VCaP (cell line): ENCODE data around the gene CALML5.

ENCODE experiments used
- H3K27ac ChIP-seq: fragments of 450-650 bp; 2 replicates; pipeline ENCODE4 v1.5.1; 2017
- CTCF ChIP-seq: fragments of 450-650 bp; conservative IDR thresholded peaks from 2 replicates; pipeline ENCODE4 v1.5.1; 2017; ENCODE audit warnings: mild to moderate bottlenecking, moderate library complexity

CALML5 gene

DNA sequence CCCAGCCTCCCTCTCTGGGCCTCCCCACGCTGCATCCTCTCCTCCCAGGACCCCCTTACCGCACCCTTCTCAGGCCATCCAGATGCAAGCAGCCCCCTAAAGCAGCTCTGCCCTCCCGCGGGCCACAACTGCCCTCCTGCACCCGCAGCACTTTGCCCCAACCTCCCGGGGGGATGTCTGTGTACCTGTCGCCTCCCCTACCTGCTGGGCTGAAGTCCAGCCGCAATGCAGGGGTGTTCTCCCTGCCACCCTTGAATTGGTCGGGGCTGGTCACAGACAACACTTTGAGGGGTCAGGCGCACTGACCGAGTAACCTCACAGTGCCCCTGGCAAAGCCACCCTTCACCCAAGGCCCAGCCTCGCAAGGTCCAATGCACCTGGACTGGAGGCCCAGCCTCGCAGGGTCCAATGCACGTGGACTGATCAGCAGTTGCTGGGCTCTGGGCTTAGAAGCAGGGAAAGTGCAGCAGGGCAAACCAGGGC lies 8.3 kb upstream of the CALML5 start:
- H3K27ac ChIP-seq = peak overlapping the region; percentile 97; the same call in 1 of the 2 replicates
- TF ChIP-seq CTCF = no peak

GRCh38 chr10:5506751-5507648 lies 7.6 kb upstream of the CALML5 start:
- no peak for TF ChIP-seq CTCF
- H3K27ac ChIP-seq = peak overlapping the region; percentile 97

DNA sequence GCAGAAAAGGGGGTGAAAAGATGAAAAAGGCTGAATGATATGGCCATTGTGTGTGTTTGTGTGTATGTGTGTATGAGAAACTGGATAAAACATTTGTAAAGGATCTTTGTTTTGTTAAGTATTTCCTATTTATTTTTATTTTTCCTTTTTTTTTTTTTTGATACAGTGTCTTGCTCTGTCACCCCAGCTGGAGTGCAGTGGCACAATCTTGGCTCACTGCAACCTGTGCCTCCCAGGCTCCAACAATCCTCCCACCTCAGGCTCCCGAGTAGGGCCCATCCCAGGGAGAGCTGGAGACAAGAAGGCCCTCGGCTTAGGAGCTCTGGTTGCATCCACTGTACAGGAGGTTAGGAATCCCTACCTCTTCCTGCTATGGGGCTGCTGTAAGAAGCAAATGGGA lies 6.9 kb upstream of the CALML5 start:
- TF ChIP-seq CTCF = no peak

DNA sequence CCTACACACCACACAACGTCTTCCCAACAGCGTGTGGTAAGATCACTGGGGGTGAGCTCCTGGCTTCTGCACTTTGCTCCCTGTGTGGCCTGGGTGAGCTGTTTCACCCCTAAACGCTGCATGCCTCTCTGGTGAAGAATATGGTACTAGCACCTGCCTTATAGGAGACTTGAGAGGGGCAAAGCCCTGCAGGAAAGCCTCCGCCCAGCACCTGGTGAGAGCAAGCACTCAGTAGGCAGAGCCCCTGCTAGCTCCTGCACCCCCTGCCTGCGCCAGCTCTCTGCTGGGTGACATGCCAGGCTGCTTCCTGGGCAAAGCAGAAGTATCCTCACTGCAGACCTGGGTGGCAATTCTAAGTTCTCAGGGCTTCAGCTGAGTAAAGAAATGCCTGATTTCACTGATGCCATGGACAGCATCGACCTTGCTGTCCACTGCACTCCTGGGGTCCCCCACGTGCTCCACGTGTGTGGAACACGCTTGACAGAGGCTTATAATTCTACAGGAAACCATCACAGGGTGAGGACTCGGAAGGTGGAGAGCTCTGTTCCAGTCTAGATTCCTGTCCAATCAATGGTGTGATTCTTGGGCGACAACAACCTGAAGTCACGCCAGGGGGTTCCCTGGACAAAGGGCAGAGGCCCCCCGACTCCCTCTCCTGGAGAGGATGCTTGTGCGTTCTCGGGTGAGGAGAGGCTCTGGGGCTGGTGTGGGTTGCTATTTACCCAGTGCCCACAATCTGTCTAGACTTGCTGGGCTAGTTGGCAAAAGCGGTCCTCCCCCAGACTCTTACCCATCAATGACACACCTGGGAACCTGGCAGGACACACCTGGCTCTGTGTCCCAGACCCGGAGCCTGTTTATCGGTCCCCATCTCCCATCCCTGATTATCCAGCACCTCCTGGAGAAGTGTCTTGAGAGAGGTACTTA lies 5.0 kb upstream of the CALML5 start:
- TF ChIP-seq CTCF = no peak
- H3K27ac ChIP-seq = peak overlapping the region; percentile 97

More for the DNA sequence above, 6.9 kb upstream of the CALML5 start:
- H3K27ac ChIP-seq = peak overlapping the region; percentile 97

DNA sequence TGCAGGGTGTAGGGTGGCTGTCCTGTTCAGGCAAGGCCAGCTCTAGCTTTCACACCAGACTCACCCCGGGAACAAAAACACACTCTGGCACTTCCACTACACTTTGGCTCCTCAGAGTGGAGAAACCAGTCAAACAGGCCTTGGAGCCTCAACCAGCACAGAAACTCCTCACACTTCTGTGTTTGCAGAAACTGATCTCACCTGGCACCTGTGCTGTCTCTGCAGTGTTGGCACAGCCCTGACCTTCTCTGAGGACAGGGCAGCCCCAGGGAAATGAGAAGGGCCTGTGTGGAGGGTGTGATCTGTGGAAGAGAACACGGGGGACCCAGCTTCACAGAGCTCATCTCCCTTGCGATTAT lies 4.1 kb upstream of the CALML5 start:
- TF ChIP-seq CTCF = no peak
- peak overlapping the region; percentile 97 for H3K27ac ChIP-seq

DNA sequence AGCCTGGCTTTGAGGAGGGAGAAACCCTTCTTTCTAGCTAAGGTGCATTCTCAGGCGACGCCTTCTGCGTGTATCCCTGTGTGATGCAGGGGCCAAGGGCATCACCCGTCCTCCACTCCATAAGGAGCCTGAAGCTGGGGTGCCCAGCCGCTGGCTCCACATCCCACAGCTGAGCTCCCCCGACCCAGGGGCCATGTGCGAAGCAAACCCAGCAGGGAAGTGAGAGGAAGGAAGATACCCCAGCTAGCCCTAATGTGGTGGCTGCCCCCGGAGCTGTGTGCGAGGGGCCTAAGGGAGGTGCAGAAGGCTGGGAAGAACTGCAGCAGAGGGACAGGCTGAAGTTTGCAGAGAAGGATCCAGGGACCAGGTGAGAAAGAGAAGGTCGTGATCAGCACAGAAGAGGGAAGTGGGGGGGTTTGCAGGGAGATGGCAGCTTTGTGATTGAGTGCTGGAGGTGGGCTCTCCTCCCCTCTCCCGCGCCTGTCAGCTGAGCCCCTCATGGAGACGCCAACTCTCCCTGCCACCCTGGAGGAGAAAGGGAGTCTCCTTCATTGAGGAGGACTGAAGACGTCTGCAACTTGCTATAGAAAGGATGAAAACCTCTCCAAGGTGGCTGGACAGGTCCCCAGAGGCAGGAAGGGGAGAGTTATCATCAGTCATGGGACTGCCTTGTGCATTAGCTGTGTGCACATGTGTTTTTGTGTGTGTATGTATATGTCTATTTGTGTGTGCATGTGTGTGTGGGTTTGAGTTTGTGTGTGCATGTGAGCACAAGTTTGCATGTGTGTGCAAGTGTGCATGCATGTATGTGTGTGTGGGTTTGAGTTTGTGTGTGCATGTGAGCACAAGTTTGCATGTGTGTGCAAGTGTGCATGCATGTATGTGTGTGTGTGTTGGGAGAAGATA lies 3.5 kb upstream of the CALML5 start:
- H3K27ac ChIP-seq = peak overlapping the region; percentile 97
- TF ChIP-seq CTCF = no peak
